Neural cell (in vitro differentiated cells): ENCODE results near the gene MUC2. TPM values are rescaled to one million over a fixed set of nuclear protein-coding genes. Genes with fewer than 3 reads are reported as not detected.

ENCODE experiments used
- H2AFZ ChIP-seq: fragments of 200-600, 300-800 bp; sonication (generic), shearing (Covaris generic); 2 replicates; pipeline ENCODE4 v1.6.0; 2014; ENCODE audit warnings: low read depth, mild to moderate bottlenecking, antibody characterized with exemption, low read length, moderate library complexity
- H3F3A ChIP-seq: fragments of 200-600 bp; shearing (Covaris generic); 2 replicates; pipeline ENCODE4 v1.6.1; 2016; ENCODE audit warnings: mild to moderate bottlenecking, moderate library complexity, mixed read lengths, antibody characterized with exemption, low read length; ENCODE audit not compliant: insufficient read depth, poor library complexity, severe bottlenecking
- H3K27ac ChIP-seq: fragments of 200-600, 300-800 bp; sonication (generic), shearing (Covaris generic); 2 replicates; pipeline ENCODE4 v1.5.1; 2014; ENCODE audit warnings: mild to moderate bottlenecking, low read length, moderate library complexity
- H3K27me3 ChIP-seq: fragments of 300-800, 200-600 bp; sonication (generic), shearing (Covaris generic); 2 replicates; pipeline ENCODE4 v1.6.0; 2014; ENCODE audit warnings: mild to moderate bottlenecking, low read depth, low read length, moderate library complexity; ENCODE audit not compliant: insufficient read depth
- H3K36me3 ChIP-seq: fragments of 300-800, 200-600 bp; sonication (generic), shearing (Covaris generic); 2 replicates; pipeline ENCODE4 v1.5.1; 2014; ENCODE audit warnings: mild to moderate bottlenecking, antibody characterized with exemption, low read length, moderate library complexity; ENCODE audit not compliant: insufficient read depth
- H3K4me2 ChIP-seq: fragments of 300-800, 200-600 bp; sonication (generic), shearing (Covaris generic); 2 replicates; pipeline ENCODE4 v1.6.0; 2014; ENCODE audit warnings: mild to moderate bottlenecking, low read length
- H3K4me3 ChIP-seq: fragments of 300-800, 200-600 bp; sonication (generic), shearing (Covaris generic); 2 replicates; pipeline ENCODE4 v1.5.1; 2014; ENCODE audit warnings: mild to moderate bottlenecking, low read length, moderate library complexity
- H3K79me2 ChIP-seq: fragments of 200-600 bp; shearing (Covaris generic); replicated peaks from 2 replicates; pipeline ENCODE4 v1.6.0; 2014; ENCODE audit warnings: mild to moderate bottlenecking, low read length, moderate library complexity; ENCODE audit not compliant: insufficient read depth
- H3K9ac ChIP-seq: fragments of 300-800, 200-600 bp; sonication (generic), shearing (Covaris generic); 2 replicates; pipeline ENCODE4 v1.6.1; 2016; ENCODE audit warnings: mild to moderate bottlenecking, low read length, mixed read lengths
- H3K9me2 ChIP-seq: fragments of 200-600 bp; shearing (Covaris generic); 2 replicates; pipeline ENCODE4 v1.6.1; 2016; ENCODE audit warnings: mild to moderate bottlenecking, low read length, mixed read lengths; ENCODE audit not compliant: insufficient read depth
- H3K9me3 ChIP-seq: fragments of 200-600, 300-800 bp; sonication (generic), shearing (Covaris generic); 2 replicates; pipeline ENCODE4 v1.6.1; 2016; ENCODE audit warnings: mild to moderate bottlenecking, mixed run types, low read length, moderate library complexity, mixed read lengths
- H4K20me1 ChIP-seq: fragments of 200-600 bp; shearing (Covaris generic); 2 replicates; pipeline ENCODE4 v1.6.1; 2016; ENCODE audit warnings: mild to moderate bottlenecking, mixed run types; ENCODE audit not compliant: insufficient read depth
- EP300 ChIP-seq: fragments of 450-650 bp; conservative IDR thresholded peaks from 2 replicates; pipeline ENCODE4 v1.6.1; 2014; ENCODE audit warnings: antibody characterized with exemption, mild to moderate bottlenecking, moderate library complexity; ENCODE audit not compliant: poor library complexity, severe bottlenecking
- EZH2 ChIP-seq: fragments of 200-600, 300-800 bp; shearing (Covaris generic), sonication (generic); IDR thresholded peaks from 2 replicates; pipeline ENCODE4 v1.6.1; 2014; ENCODE audit warnings: antibody characterized with exemption, low read length, borderline replicate concordance, mild to moderate bottlenecking; ENCODE audit not compliant: insufficient read depth, poor library complexity, severe bottlenecking
- MXI1 ChIP-seq: fragments of 450-650 bp; conservative IDR thresholded peaks from 2 replicates; pipeline ENCODE4 v1.6.1; 2014; ENCODE audit warnings: antibody characterized with exemption, mild to moderate bottlenecking; ENCODE audit not compliant: poor library complexity, severe bottlenecking
- POLR2AphosphoS5 ChIP-seq: IDR thresholded peaks from 2 replicates; pipeline ENCODE4 v1.6.1; 2012
- RAD21 ChIP-seq: fragments of 450-650 bp; conservative IDR thresholded peaks from 2 replicates; pipeline ENCODE4 v1.6.1; 2014; ENCODE audit warnings: antibody characterized with exemption, mild to moderate bottlenecking, moderate library complexity
- REST ChIP-seq: IDR thresholded peaks from 2 replicates; pipeline ENCODE4 v1.6.1; 2012; ENCODE audit warnings: borderline replicate concordance
- SMC3 ChIP-seq: fragments of 450-650 bp; conservative IDR thresholded peaks from 2 replicates; pipeline ENCODE4 v1.6.1; 2014; ENCODE audit warnings: antibody characterized with exemption, mild to moderate bottlenecking, moderate library complexity; ENCODE audit not compliant: poor library complexity
- TAF1 ChIP-seq: IDR thresholded peaks from 2 replicates; pipeline ENCODE4 v1.6.1; 2012; ENCODE audit warnings: low read depth
- polyA plus RNA-seq: library from polyadenylated mRNA; depleted of rRNA; stranded (reverse); fragments of >200 nt; gene quantifications from 2 replicates; pipeline ENCODE4 v1.2.3, GENCODE V29; 2014
- TF ChIP-seq, protein P1 (sequence below): fragments of 450-650 bp; IDR thresholded peaks from 2 replicates; pipeline ENCODE4 v1.5.1; 2014; ENCODE audit warnings: antibody characterized with exemption, mild to moderate bottlenecking, moderate library complexity; ENCODE audit not compliant: poor library complexity, severe bottlenecking

The MUC2 gene
- polyA plus RNA-seq, 1 donor from 2014 or later, result not detected

DNA sequence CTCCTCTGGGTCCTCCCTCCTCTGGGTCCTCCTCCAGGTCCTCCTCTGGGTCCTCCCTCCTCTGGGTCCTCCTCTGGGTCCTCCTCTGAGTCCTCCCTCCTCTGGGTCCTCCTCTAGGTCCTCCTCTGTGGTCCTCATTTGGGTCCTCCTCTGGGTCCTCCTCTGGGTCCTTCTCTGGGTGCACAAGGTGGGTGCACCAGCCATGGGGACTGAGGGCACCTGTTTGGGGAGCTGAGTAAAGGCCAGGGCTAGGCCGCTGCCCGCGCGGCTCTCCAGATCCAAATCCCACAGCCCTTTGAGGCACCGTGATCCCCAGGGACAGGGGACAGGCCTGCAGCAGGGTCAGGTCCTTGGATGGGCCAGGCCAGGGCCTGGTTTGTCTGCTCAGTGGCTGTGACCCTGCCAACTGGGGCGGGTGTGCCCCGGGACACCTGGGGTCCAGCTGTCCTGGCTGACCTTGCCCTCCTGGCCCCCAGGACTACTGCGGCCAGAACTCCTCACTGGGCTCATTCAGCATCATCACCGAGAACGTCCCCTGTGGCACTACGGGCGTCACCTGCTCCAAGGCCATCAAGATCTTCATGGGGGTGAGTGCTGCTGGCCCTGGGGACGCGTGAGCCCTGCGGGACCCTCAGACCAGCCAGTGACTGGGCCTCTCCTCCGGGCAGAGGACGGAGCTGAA, 12.7 kb downstream of the MUC2 start:
- H3K4me2 ChIP-seq, result no peak overlapping the region
- H3K9me2 ChIP-seq, result no peaks in the 10 kb centered on the region
- H3F3A ChIP-seq, result no peaks in the 10 kb centered on the region
- H3K27me3 ChIP-seq, result no peaks in the 10 kb centered on the region
- H3K36me3 ChIP-seq, result no peaks in the 10 kb centered on the region
- H3K27ac ChIP-seq, result no peak overlapping the region
- H2AFZ ChIP-seq, result no peak overlapping the region
- H3K4me3 ChIP-seq, result no peak overlapping the region
- no peaks in the 10 kb centered on the region for H3K79me2 ChIP-seq
- no peaks in the 10 kb centered on the region for H4K20me1 ChIP-seq
- no peaks in the 10 kb centered on the region for H3K9me3 ChIP-seq
- TF ChIP-seq MXI1 (no peak), POLR2AphosphoS5 (no peak), REST (no peak), SMC3 (no peak), EZH2 (no peak), RAD21 (no peak), TAF1 (no peak), EP300 (no peak)
- TF ChIP-seq, protein P1, sequence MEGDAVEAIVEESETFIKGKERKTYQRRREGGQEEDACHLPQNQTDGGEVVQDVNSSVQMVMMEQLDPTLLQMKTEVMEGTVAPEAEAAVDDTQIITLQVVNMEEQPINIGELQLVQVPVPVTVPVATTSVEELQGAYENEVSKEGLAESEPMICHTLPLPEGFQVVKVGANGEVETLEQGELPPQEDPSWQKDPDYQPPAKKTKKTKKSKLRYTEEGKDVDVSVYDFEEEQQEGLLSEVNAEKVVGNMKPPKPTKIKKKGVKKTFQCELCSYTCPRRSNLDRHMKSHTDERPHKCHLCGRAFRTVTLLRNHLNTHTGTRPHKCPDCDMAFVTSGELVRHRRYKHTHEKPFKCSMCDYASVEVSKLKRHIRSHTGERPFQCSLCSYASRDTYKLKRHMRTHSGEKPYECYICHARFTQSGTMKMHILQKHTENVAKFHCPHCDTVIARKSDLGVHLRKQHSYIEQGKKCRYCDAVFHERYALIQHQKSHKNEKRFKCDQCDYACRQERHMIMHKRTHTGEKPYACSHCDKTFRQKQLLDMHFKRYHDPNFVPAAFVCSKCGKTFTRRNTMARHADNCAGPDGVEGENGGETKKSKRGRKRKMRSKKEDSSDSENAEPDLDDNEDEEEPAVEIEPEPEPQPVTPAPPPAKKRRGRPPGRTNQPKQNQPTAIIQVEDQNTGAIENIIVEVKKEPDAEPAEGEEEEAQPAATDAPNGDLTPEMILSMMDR, result no peak
- H3K9ac ChIP-seq, result no peak overlapping the region

- Histone ChIP-seq H4K20me1 (no peaks in the 10 kb centered on the region), H3K9me3 (no peaks in the 10 kb centered on the region), H3K9ac (no peak overlapping the region), H3K4me2 (no peak overlapping the region), H3F3A (no peaks in the 10 kb centered on the region), H3K9me2 (no peaks in the 10 kb centered on the region), H3K27me3 (no peaks in the 10 kb centered on the region), H2AFZ (no peak overlapping the region), H3K36me3 (no peaks in the 10 kb centered on the region), H3K27ac (no peak overlapping the region), H3K4me3 (no peak overlapping the region), H3K79me2 (no peaks in the 10 kb centered on the region)
- no peak for TF ChIP-seq RAD21
- TF ChIP-seq, protein P1, result no peak
- no peak for TF ChIP-seq POLR2AphosphoS5
- no peak for TF ChIP-seq MXI1
- TF ChIP-seq SMC3, result no peak
- TF ChIP-seq EP300, result no peak
- no peak for TF ChIP-seq TAF1
- TF ChIP-seq EZH2, result no peak
- no peak for TF ChIP-seq REST
Observed at GRCh38 chr11:1087961-1088926, 13.6 kb downstream of the MUC2 start.
